H1 (cell line): ENCODE data around the gene RIN3. TPM values are rescaled to one million over a fixed set of nuclear protein-coding genes. Genes with fewer than 3 reads are reported as not detected.

Experiments used
- CREB1 ChIP-seq: IDR thresholded peaks from 2 replicates; pipeline ENCODE4 v1.6.1; 2012; ENCODE audit warnings: inconsistent platforms
- GABPA ChIP-seq: IDR thresholded peaks from 2 replicates; pipeline ENCODE4 v1.6.1; 2011; ENCODE audit warnings: mild to moderate bottlenecking, low read length, moderate library complexity, borderline replicate concordance; ENCODE audit not compliant: insufficient read depth
- NANOG ChIP-seq: IDR thresholded peaks from 2 replicates; pipeline ENCODE4 v1.6.1; 2011; ENCODE audit warnings: low read length, low read depth, mild to moderate bottlenecking, inconsistent platforms; ENCODE audit not compliant: insufficient read depth, poor library complexity, severe bottlenecking
- POLR2A ChIP-seq, 2 experiments: IDR thresholded peaks; 1 replicate in 1 of 2; 2 replicates in 1 of 2; pipeline ENCODE4 v1.6.1; 2011; ENCODE audit warnings: low read depth in 2 of 2, low read length in 2 of 2, mild to moderate bottlenecking in 2 of 2; ENCODE audit errors: control extremely low read depth in 1 of 2
- POLR2AphosphoS5 ChIP-seq: IDR thresholded peaks from 2 replicates; pipeline ENCODE4 v1.6.1; 2011; ENCODE audit warnings: low read depth, low read length
- SP2 ChIP-seq: IDR thresholded peaks from 2 replicates; pipeline ENCODE4 v1.6.1; 2012; ENCODE audit warnings: mild to moderate bottlenecking, low read length, inconsistent platforms
- polyA plus RNA-seq, 7 experiments: library from polyadenylated mRNA; depleted of rRNA in 3 of 7; stranded (reverse) in 5 of 7; unstranded in 2 of 7; fragments of >200 nt in 5 of 7; fragments of 200-250 nt in 2 of 7; gene quantifications; 1 replicate in 5 of 7; 2 replicates in 1 of 7; 4 replicates in 1 of 7; pipeline versions ENCODE4 v1.2.1 to v1.2.3, GENCODE V29; 2011 to 2013; ENCODE audit warnings: missing spikeins in 2 of 7, mixed read lengths in 2 of 7
- total RNA-seq: library from RNA; stranded (reverse); fragmentation: NEBNext Ultra II Directional; extraction: Animal tissue kit (Norgen Biotek cat#: 25700); gene quantifications from 2 replicates; pipeline ENCODE4 v1.2.1, GENCODE V29; 2021

The RIN3 gene
- total and polyA plus RNA-seq, 2 of the 8 experiments (the other 6 are each of a cell fraction or from before 2014, with no cell fraction given): 0.59 to 1.5 TPM

- TF ChIP-seq POLR2A (IDR thresholded peaks at IDR 0.05; ENCODE audit: control extremely low read depth in 1 of 2, low read depth in 2 of 2, low read length in 2 of 2): no peak
- no peak for TF ChIP-seq GABPA
- TF ChIP-seq NANOG: no peak
- no peak for TF ChIP-seq SP2
- TF ChIP-seq POLR2AphosphoS5: no peak
- no peak for TF ChIP-seq CREB1
These were observed 57.2 kb downstream of the RIN3 start (continued) for GRCh38 chr14:92570674-92571262.
